ENCODE data around the gene DDX19B. TPM values are rescaled to one million over a fixed set of nuclear protein-coding genes. Genes with fewer than 3 reads are reported as not detected.

DDX19B gene
- total RNA-seq, 1 donor from 2014 or later: 25.7 TPM

DNA sequence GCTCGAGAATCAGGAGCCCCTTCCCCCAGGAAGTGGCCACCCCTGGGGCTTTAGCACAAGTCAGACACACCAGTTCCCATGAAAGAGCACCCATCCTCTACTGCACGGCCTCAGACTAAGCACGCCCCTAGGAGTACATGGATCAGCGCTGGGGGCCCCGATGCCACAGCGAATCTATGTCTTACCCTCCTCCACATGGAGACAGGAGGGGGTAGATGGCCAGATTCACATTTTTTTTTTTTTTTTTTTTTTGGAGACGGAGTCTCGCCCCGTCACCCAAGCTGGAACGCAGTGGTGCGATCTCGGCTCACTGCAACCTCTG, 44.1 kb upstream of the DDX19B start:
- no peak overlapping the region for H3K27ac Mint-ChIP-seq (ENCODE audit: unreplicated experiment)
- peaks cover 2% of the 10 kb centered on the region for H3K4me1 Mint-ChIP-seq (ENCODE audit: low read depth, unreplicated experiment)
- H2AFZ ChIP-seq (ENCODE audit: low read depth, low read length): no peak overlapping the region
- peaks cover 16% of the 10 kb centered on the region for H3K79me2 ChIP-seq (ENCODE audit: insufficient read depth, low read length)
- no peaks in the 10 kb centered on the region for H3K9me3 Mint-ChIP-seq (ENCODE audit: unreplicated experiment)
- no peak for DNase-seq (ENCODE audit: low read depth)
- no peaks in the 10 kb centered on the region for H3K27me3 ChIP-seq (ENCODE audit: insufficient read depth, low read length)
- H3K9ac ChIP-seq (ENCODE audit: low read length): no peak overlapping the region
- no peak overlapping the region for H3K4me3 Mint-ChIP-seq (ENCODE audit: unreplicated experiment)
- H3K27ac ChIP-seq (ENCODE audit: low read depth, low read length): no peak overlapping the region
- peaks cover 27% of the 10 kb centered on the region for H3K36me3 Mint-ChIP-seq (ENCODE audit: low read depth, unreplicated experiment)
- no peak for FAIRE-seq
- TF ChIP-seq, protein P1, sequence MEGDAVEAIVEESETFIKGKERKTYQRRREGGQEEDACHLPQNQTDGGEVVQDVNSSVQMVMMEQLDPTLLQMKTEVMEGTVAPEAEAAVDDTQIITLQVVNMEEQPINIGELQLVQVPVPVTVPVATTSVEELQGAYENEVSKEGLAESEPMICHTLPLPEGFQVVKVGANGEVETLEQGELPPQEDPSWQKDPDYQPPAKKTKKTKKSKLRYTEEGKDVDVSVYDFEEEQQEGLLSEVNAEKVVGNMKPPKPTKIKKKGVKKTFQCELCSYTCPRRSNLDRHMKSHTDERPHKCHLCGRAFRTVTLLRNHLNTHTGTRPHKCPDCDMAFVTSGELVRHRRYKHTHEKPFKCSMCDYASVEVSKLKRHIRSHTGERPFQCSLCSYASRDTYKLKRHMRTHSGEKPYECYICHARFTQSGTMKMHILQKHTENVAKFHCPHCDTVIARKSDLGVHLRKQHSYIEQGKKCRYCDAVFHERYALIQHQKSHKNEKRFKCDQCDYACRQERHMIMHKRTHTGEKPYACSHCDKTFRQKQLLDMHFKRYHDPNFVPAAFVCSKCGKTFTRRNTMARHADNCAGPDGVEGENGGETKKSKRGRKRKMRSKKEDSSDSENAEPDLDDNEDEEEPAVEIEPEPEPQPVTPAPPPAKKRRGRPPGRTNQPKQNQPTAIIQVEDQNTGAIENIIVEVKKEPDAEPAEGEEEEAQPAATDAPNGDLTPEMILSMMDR (IDR thresholded peaks at IDR 0.05; ENCODE audit: insufficient read depth, low read depth, low read length): no peak
- no peak for TF ChIP-seq EZH2 (IDR thresholded peaks at IDR 0.05; ENCODE audit: insufficient read depth, low read length)
- no peaks in the 10 kb centered on the region for H3K9me3 ChIP-seq (ENCODE audit: insufficient read depth, low read depth, low read length)
- peaks cover 16% of the 10 kb centered on the region for H3K4me1 ChIP-seq (ENCODE audit: insufficient read depth, low read length)
- H3K4me3 ChIP-seq (ENCODE audit: insufficient read depth, low read depth, low read length): no peak overlapping the region
- no peak overlapping the region for H3K4me2 ChIP-seq (ENCODE audit: low read length)
- peaks cover 54% of the 10 kb centered on the region for H4K20me1 ChIP-seq (ENCODE audit: insufficient read depth, low read length)
- H3K36me3 ChIP-seq (ENCODE audit: insufficient read depth, low read length): peaks cover 38% of the 10 kb centered on the region
- no peaks in the 10 kb centered on the region for H3K27me3 Mint-ChIP-seq (ENCODE audit: low read depth, unreplicated experiment)

- no peak overlapping the region for H3K27ac ChIP-seq (ENCODE audit: low read depth, low read length)
- no peaks in the 10 kb centered on the region for H3K9me3 ChIP-seq (ENCODE audit: insufficient read depth, low read depth, low read length)
- FAIRE-seq: no peak
- Mint-ChIP-seq H3K4me3 (ENCODE audit: unreplicated experiment) (no peak overlapping the region), H3K27me3 (ENCODE audit: low read depth, unreplicated experiment) (no peaks in the 10 kb centered on the region), H3K9me3 (ENCODE audit: unreplicated experiment) (no peaks in the 10 kb centered on the region), H3K36me3 (ENCODE audit: low read depth, unreplicated experiment) (peaks cover 27% of the 10 kb centered on the region), H3K27ac (ENCODE audit: unreplicated experiment) (no peak overlapping the region), H3K4me1 (ENCODE audit: low read depth, unreplicated experiment) (no peaks in the 10 kb centered on the region)
- H3K36me3 ChIP-seq (ENCODE audit: insufficient read depth, low read length): peaks cover 44% of the 10 kb centered on the region
- peaks cover 12% of the 10 kb centered on the region for H3K4me1 ChIP-seq (ENCODE audit: insufficient read depth, low read length)
- TF ChIP-seq, protein P1 (IDR thresholded peaks at IDR 0.05; ENCODE audit: insufficient read depth, low read depth, low read length): no peak
- TF ChIP-seq EZH2 (IDR thresholded peaks at IDR 0.05; ENCODE audit: insufficient read depth, low read length): no peak
- H3K79me2 ChIP-seq (ENCODE audit: insufficient read depth, low read length): peaks cover 12% of the 10 kb centered on the region
- H3K9ac ChIP-seq (ENCODE audit: low read length): no peak overlapping the region
- H3K27me3 ChIP-seq (ENCODE audit: insufficient read depth, low read length): no peaks in the 10 kb centered on the region
- H4K20me1 ChIP-seq (ENCODE audit: insufficient read depth, low read length): peaks cover 50% of the 10 kb centered on the region
- no peak for DNase-seq (ENCODE audit: low read depth)
- no peak overlapping the region for H3K4me2 ChIP-seq (ENCODE audit: low read length)
- H3K4me3 ChIP-seq (ENCODE audit: insufficient read depth, low read depth, low read length): no peak overlapping the region
- H2AFZ ChIP-seq (ENCODE audit: low read depth, low read length): no peak overlapping the region
Observed at GRCh38 chr16:70255574-70255973, 43.4 kb upstream of the DDX19B start.

GRCh38 chr16:70257391-70257790, 41.6 kb upstream of the DDX19B start:
- Histone ChIP-seq H3K36me3 (ENCODE audit: insufficient read depth, low read length) (peaks cover 50% of the 10 kb centered on the region), H3K27ac (ENCODE audit: low read depth, low read length) (no peak overlapping the region), H3K27me3 (ENCODE audit: insufficient read depth, low read length) (no peaks in the 10 kb centered on the region), H3K9me3 (ENCODE audit: insufficient read depth, low read depth, low read length) (no peaks in the 10 kb centered on the region), H2AFZ (ENCODE audit: low read depth, low read length) (no peak overlapping the region), H4K20me1 (ENCODE audit: insufficient read depth, low read length) (peaks cover 50% of the 10 kb centered on the region), H3K79me2 (ENCODE audit: insufficient read depth, low read length) (peaks cover 4% of the 10 kb centered on the region), H3K4me3 (ENCODE audit: insufficient read depth, low read depth, low read length) (no peak overlapping the region), H3K9ac (ENCODE audit: low read length) (no peak overlapping the region), H3K4me2 (ENCODE audit: low read length) (no peak overlapping the region), H3K4me1 (ENCODE audit: insufficient read depth, low read length) (peaks cover 12% of the 10 kb centered on the region)
- Mint-ChIP-seq H3K27me3 (ENCODE audit: low read depth, unreplicated experiment) (no peaks in the 10 kb centered on the region), H3K27ac (ENCODE audit: unreplicated experiment) (no peak overlapping the region), H3K36me3 (ENCODE audit: low read depth, unreplicated experiment) (peaks cover 32% of the 10 kb centered on the region), H3K4me1 (ENCODE audit: low read depth, unreplicated experiment) (no peaks in the 10 kb centered on the region), H3K4me3 (ENCODE audit: unreplicated experiment) (no peak overlapping the region), H3K9me3 (ENCODE audit: unreplicated experiment) (no peaks in the 10 kb centered on the region)
- FAIRE-seq (no peak), DNase-seq (ENCODE audit: low read depth) (peak; percentile 23)
- TF ChIP-seq EZH2 (IDR thresholded peaks at IDR 0.05; ENCODE audit: insufficient read depth, low read length): no peak
- TF ChIP-seq, protein P1 (IDR thresholded peaks at IDR 0.05; ENCODE audit: insufficient read depth, low read depth, low read length): no peak

Measured in astrocyte (in vitro differentiated cells and primary cell).